Stimulated activated CD4-positive, alpha-beta T cell treated with anti-CD3 and anti-CD28 coated beads, Interleukin-1b, Interleukin-23, amount 100 ng/mL, for 24 hours (primary cell): ENCODE measurements around the gene TTLL11.

ENCODE experiments used
- DNase-seq, 4 experiments: peaks; one replicate each; pipeline ENCODE4 v3.0.0-alpha.2; 2020; ENCODE audit warnings: low read depth in 4 of 4, low spot score in 1 of 4

The TTLL11 gene

GRCh38 chr9:122110100-122110833 lies 17.2 kb upstream of the TTLL11 start:
- no peak for DNase-seq

- DNase-seq: no peak
Measured at GRCh38 chr9:122109035-122109813, 16.1 kb upstream of the TTLL11 start.

- DNase-seq: no peak
Measured at GRCh38 chr9:122107291-122107805, 14.2 kb upstream of the TTLL11 start.

GRCh38 chr9:122106576-122106975 lies 13.5 kb upstream of the TTLL11 start:
- DNase-seq: no peak

GRCh38 chr9:122103985-122104384 lies 10.9 kb upstream of the TTLL11 start:
- DNase-seq: no peak

- no peak for DNase-seq
Measured at GRCh38 chr9:122102156-122102555, 9.0 kb upstream of the TTLL11 start.

- no peak for DNase-seq
Measured at GRCh38 chr9:122100756-122101155, 7.6 kb upstream of the TTLL11 start.

- peak; percentile 60 to 80 (median 67) for DNase-seq
Measured at GRCh38 chr9:122099271-122099869, 6.3 kb upstream of the TTLL11 start.

- DNase-seq: no peak
Measured at GRCh38 chr9:122097679-122098315, 4.7 kb upstream of the TTLL11 start.

GRCh38 chr9:122096620-122097415 lies 3.7 kb upstream of the TTLL11 start:
- no peak for DNase-seq

- peak; percentile 14 to 42 (median 32) for DNase-seq
Measured at GRCh38 chr9:122095010-122095767, 2.1 kb upstream of the TTLL11 start.

- DNase-seq: no peak
Measured at GRCh38 chr9:122091682-122092592, 1.2 kb downstream of the TTLL11 start.

- DNase-seq: no peak
Measured at GRCh38 chr9:122090981-122091380, 2.1 kb downstream of the TTLL11 start.

- DNase-seq: no peak
Measured at GRCh38 chr9:122090287-122090883, 2.7 kb downstream of the TTLL11 start.

GRCh38 chr9:122088880-122089706 lies 4.0 kb downstream of the TTLL11 start:
- DNase-seq: no peak

- no peak for DNase-seq
Measured at GRCh38 chr9:122087406-122088200, 5.5 kb downstream of the TTLL11 start.

- no peak for DNase-seq
Measured at GRCh38 chr9:122086873-122087272, 6.2 kb downstream of the TTLL11 start.
